Upper lobe of left lung (tissue), 4 donors: ENCODE measurements around the gene CYB561D1.

Experiments
- POLR2A ChIP-seq, 4 donors: fragments of 450-650 bp; IDR thresholded peaks; one replicate each; pipeline ENCODE4 v1.5.1; 2016 to 2017; ENCODE audit warnings: antibody characterized with exemption in 4 of 4, mild to moderate bottlenecking in 2 of 4
- POLR2AphosphoS5 ChIP-seq, 2 donors: sonication (generic); formaldehyde crosslinking; IDR thresholded peaks; one replicate each; pipeline ENCODE4 v1.5.1; 2017; ENCODE audit warnings: antibody characterized with exemption in 2 of 2
- TF ChIP-seq, protein P1 (sequence below), 6 experiments: fragments of 450-650 bp in 4 of 6; fragments of 200-600 bp in 2 of 6; sonication (generic) in 2 of 6; IDR thresholded peaks; one replicate each; pipeline ENCODE4 v1.5.1; 2016 to 2019; ENCODE audit warnings: antibody characterized with exemption in 6 of 6

DNA sequence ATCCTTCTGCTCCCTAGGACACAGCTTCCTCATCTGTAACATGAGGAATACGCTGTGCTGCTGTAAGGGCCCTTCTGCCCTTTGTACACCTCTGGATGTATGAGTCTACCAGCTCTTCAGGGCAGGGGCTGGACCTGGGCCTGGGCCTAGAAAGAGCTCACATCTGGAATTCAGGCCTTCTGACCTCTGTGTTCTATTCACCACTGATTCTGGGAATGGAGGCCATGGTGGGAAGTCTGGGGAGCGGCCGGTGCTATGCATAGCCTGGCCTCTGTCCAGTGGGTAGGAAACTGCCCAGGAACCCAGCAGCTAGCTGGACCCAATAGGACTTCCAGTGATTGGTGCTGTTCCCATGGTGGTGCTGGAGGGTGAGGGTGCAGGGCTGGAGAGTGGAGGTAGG, 34.8 kb downstream of the CYB561D1 start:
- TF ChIP-seq, protein P1, sequence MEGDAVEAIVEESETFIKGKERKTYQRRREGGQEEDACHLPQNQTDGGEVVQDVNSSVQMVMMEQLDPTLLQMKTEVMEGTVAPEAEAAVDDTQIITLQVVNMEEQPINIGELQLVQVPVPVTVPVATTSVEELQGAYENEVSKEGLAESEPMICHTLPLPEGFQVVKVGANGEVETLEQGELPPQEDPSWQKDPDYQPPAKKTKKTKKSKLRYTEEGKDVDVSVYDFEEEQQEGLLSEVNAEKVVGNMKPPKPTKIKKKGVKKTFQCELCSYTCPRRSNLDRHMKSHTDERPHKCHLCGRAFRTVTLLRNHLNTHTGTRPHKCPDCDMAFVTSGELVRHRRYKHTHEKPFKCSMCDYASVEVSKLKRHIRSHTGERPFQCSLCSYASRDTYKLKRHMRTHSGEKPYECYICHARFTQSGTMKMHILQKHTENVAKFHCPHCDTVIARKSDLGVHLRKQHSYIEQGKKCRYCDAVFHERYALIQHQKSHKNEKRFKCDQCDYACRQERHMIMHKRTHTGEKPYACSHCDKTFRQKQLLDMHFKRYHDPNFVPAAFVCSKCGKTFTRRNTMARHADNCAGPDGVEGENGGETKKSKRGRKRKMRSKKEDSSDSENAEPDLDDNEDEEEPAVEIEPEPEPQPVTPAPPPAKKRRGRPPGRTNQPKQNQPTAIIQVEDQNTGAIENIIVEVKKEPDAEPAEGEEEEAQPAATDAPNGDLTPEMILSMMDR (IDR thresholded peaks at IDR 0.05) = no peak
- no peak for TF ChIP-seq POLR2A (IDR thresholded peaks at IDR 0.05)
- no peak for TF ChIP-seq POLR2AphosphoS5 (IDR thresholded peaks at IDR 0.05)
